Heart left ventricle (tissue), 16 donors: ENCODE results near the gene WNK2. TPM values are rescaled to one million over a fixed set of nuclear protein-coding genes. Genes with fewer than 3 reads are reported as not detected.

Experiments used
- ATAC-seq, 4 donors: fragments of 200-7000 bp; cut with Tn5 transposase; one replicate each; pipeline ENCODE4 v1.9.1; 2020 to 2022; ENCODE audit warnings: moderate library complexity in 4 of 4, mild to moderate bottlenecking in 3 of 4, moderate number of reproducible peaks in 1 of 4
- DNase-seq, 5 donors: peaks; one replicate each; pipeline ENCODE4 v3.0.0-alpha.2; 2020
- H3K27ac ChIP-seq, 12 donors: fragments of 200-600 bp; sonication (generic) in 4 of 12; one replicate each; pipeline versions ENCODE4 v1.5.0 to v1.8.0; 2016 to 2022; ENCODE audit warnings: mild to moderate bottlenecking in 2 of 12
- H3K27me3 ChIP-seq, 9 donors: fragments of 200-600 bp; sonication (generic) in 2 of 9; one replicate each; pipeline versions ENCODE4 v1.5.1 to v1.8.0; 2016 to 2022; ENCODE audit warnings: mild to moderate bottlenecking in 3 of 9
- H3K36me3 ChIP-seq, 9 donors: fragments of 200-600 bp; sonication (generic) in 2 of 9; one replicate each; pipeline versions ENCODE4 v1.5.0 to v1.8.0; 2018 to 2022; ENCODE audit warnings: mild to moderate bottlenecking in 2 of 9
- H3K4me1 ChIP-seq, 12 donors: fragments of 200-600 bp; sonication (generic) in 4 of 12; one replicate each; pipeline versions ENCODE4 v1.5.0 to v1.8.0; 2016 to 2022; ENCODE audit warnings: mild to moderate bottlenecking in 3 of 12
- H3K4me3 ChIP-seq, 12 donors: fragments of 200-600 bp; sonication (generic) in 4 of 12; one replicate each; pipeline versions ENCODE4 v1.5.0 to v1.8.0; 2017 to 2022; ENCODE audit warnings: mild to moderate bottlenecking in 9 of 12, moderate library complexity in 4 of 12
- H3K9me3 ChIP-seq, 12 donors: fragments of 200-600 bp; sonication (generic) in 4 of 12; one replicate each; pipeline versions ENCODE4 v1.5.0 to v1.8.0; 2016 to 2022; ENCODE audit warnings: mild to moderate bottlenecking in 1 of 12
- CTCF ChIP-seq, 12 donors: fragments of 200-600 bp; sonication (generic) in 4 of 12; IDR thresholded peaks; one replicate each; pipeline versions ENCODE4 v1.5.0 to v1.8.0; 2018 to 2022; ENCODE audit warnings: antibody characterized with exemption in 12 of 12, mild to moderate bottlenecking in 5 of 12
- POLR2A ChIP-seq, 2 donors: fragments of 450-650 bp; IDR thresholded peaks; one replicate each; pipeline ENCODE4 v1.6.1; 2017; ENCODE audit warnings: antibody characterized with exemption in 2 of 2, mild to moderate bottlenecking in 2 of 2, moderate library complexity in 2 of 2
- WGBS, 4 donors: extraction: QIAGEN DNeasy Blood & Tissue Kit in 2 of 4; methylation state at CpG; one replicate each; pipeline versions ENCODE4 v1.1.5 to v1.1.7; 2013 to 2018; 5-methylcytosine and 5-hydroxymethylcytosine counted together
- intact Hi-C, 10 donors: fragments of 100-400 bp; cut with DNase I; formaldehyde crosslinking; loops; one replicate each; pipeline versions ENCODE4 v1.11.1 to v1.14.2; 2022
- polyA plus RNA-seq, 2 donors: library from polyadenylated mRNA; stranded (reverse); fragments of 200-250 nt; gene quantifications; one replicate each; pipeline ENCODE4 v1.2.3, GENCODE V29; 2013
- total RNA-seq, 9 donors: library from RNA; depleted of rRNA in 2 of 9; stranded (reverse); fragments of >200 nt in 2 of 9; fragmentation: NEBNext Ultra II Directional in 3 of 9; extraction: Animal tissue kit (Norgen Biotek cat#: 25700) in 3 of 9; gene quantifications; one replicate each; pipeline versions ENCODE4 v1.1.0 to v1.2.4, GENCODE V29; 2016 to 2023
- donor health status: ischemic (EF 13 %, LVEDD 7.1; RV severe dilation, severe dysfunction).
- donor health status: healthy with polysubstance abuse.
- donor health status: DM: no; HTN: yes; CAD: no.
- donor health status: DM: no; HTN: no; CAD: no.
- donor health status: ischemic (EF 25% LVEDD 6.9; RV normal size, moderate dysfunction).
- donor health status: ischemic (EF 25% LVEDD 5.7; RV mildly dilated, moderate dysfunction).
- donor health status: healthy.
- donor health status: DM: yes; HTN: yes; CAD: no.
- donor health status: ischemic (EF 35%, LVEDD 5.7; RV mildly dilated, moderate dysfunction).
- donor health status: nonischemic (EF 11% LVEDD 7.7; RV severe dilation, severe dysfunction).
- donor health status: DM: yes; HTN: yes; CAD: no.
- donor health status: PGD.
- donor health status: ischemic (EF 29% LVEDD 5.4; RV normal size, mild dysfunction).
- donor health status: nonischemic (EF 23%, LVEDD 6.1; RV moderate dilation, normal function).

Gene WNK2
- total and polyA plus RNA-seq, 11 donors: 29.4 to 206 (median 112) TPM

GRCh38 chr9:93174976-93175375 lies 9.0 kb upstream of the WNK2 start:
- Histone ChIP-seq H3K27ac (no peak overlapping the region), H3K36me3 (no peaks in the 10 kb centered on the region), H3K4me1 (peaks cover 0 to 12% (median 6%) of the 10 kb centered on the region in 12 donors), H3K9me3 (no peaks in the 10 kb centered on the region), H3K27me3 (no peaks in the 10 kb centered on the region), H3K4me3 (no peak overlapping the region)
- TF ChIP-seq POLR2A (IDR thresholded peaks at IDR 0.05) (no peak), CTCF (IDR thresholded peaks at IDR 0.05) (no peak)
- no peak for DNase-seq
- intact Hi-C loops: loop anchor here in 1 of 10 donors (10.0 kb wide), 1 partner anchor 390 kb away; no protein-coding TSS in a partner anchor
- WGBS, 4 donors: 84 to 89% (median 87%) methylated on average over 1 to 3 of the region's 3 CpGs
- no peak for ATAC-seq

- intact Hi-C loops: loop anchor here in 1 of 10 donors (10.0 kb wide), 1 partner anchor 387 kb away; no protein-coding TSS in a partner anchor
- DNase-seq (peak in 1 of 5 donors; percentile 55), ATAC-seq (peak in 1 of 4 donors; percentile 23)
- Histone ChIP-seq H3K27ac (no peak overlapping the region), H3K9me3 (no peaks in the 10 kb centered on the region), H3K4me1 (peaks cover 0 to 19% (median 7%) of the 10 kb centered on the region in 12 donors), H3K36me3 (no peaks in the 10 kb centered on the region), H3K27me3 (peaks cover 0 to 9% (median 0%) of the 10 kb centered on the region in 9 donors), H3K4me3 (no peak overlapping the region)
- TF ChIP-seq POLR2A (IDR thresholded peaks at IDR 0.05) (no peak), CTCF (IDR thresholded peaks at IDR 0.05) (no peak)
- 45 to 53% (median 49%) methylated on average over 6 of the region's 6 CpGs for WGBS, 4 donors
Measured at GRCh38 chr9:93177676-93178075, 6.3 kb upstream of the WNK2 start.

GRCh38 chr9:93178851-93179786 lies 4.8 kb upstream of the WNK2 start:
- ATAC-seq (no peak), DNase-seq (peak in 1 of 5 donors; percentile 33)
- peaks cover 0 to 23% (median 0%) of the 10 kb centered on the region in 9 donors for H3K27me3 ChIP-seq
- H3K27ac ChIP-seq: no peak overlapping the region
- 83 to 91% (median 88%) methylated on average over 20 to 22 of the region's 22 CpGs for WGBS, 4 donors
- H3K36me3 ChIP-seq: no peaks in the 10 kb centered on the region
- peaks cover 0 to 30% (median 12%) of the 10 kb centered on the region in 12 donors for H3K4me1 ChIP-seq
- intact Hi-C loops: loop anchor here in 1 of 10 donors (10.0 kb wide), 1 partner anchor 386 kb away; no protein-coding TSS in a partner anchor
- no peak overlapping the region for H3K4me3 ChIP-seq
- no peaks in the 10 kb centered on the region for H3K9me3 ChIP-seq
- TF ChIP-seq CTCF (IDR thresholded peaks at IDR 0.05): no peak
- no peak for TF ChIP-seq POLR2A (IDR thresholded peaks at IDR 0.05)

GRCh38 chr9:93180938-93181337 lies 3.0 kb upstream of the WNK2 start:
- peaks cover 0 to 43% (median 13%) of the 10 kb centered on the region in 12 donors for H3K4me1 ChIP-seq
- H3K27ac ChIP-seq: no peak overlapping the region
- H3K36me3 ChIP-seq: no peaks in the 10 kb centered on the region
- WGBS, 4 donors: 72 to 83% (median 73%) methylated on average over 1 of the region's 1 CpG
- intact Hi-C loops: no loop called here
- ATAC-seq (no peak), DNase-seq (peak in 1 of 5 donors; percentile 43)
- no peak overlapping the region for H3K4me3 ChIP-seq
- H3K27me3 ChIP-seq: peaks cover 0 to 40% (median 0%) of the 10 kb centered on the region in 9 donors
- H3K9me3 ChIP-seq: no peaks in the 10 kb centered on the region
- TF ChIP-seq POLR2A (IDR thresholded peaks at IDR 0.05) (no peak), CTCF (IDR thresholded peaks at IDR 0.05) (no peak)
